K562 (cell line): ENCODE measurements around the gene ERVK3-1. TPM values are rescaled to one million over a fixed set of nuclear protein-coding genes. Genes with fewer than 3 reads are reported as not detected.

Experiments
- BRCA1 ChIP-seq, 2 experiments: fragments of 450-650 bp in 1 of 2; sonication (generic) in 1 of 2; formaldehyde crosslinking in 1 of 2; IDR thresholded peaks; 2 replicates each; pipeline versions ENCODE4 v1.5.0 to v1.6.1; 2017 to 2020; ENCODE audit warnings: mild to moderate bottlenecking in 1 of 2, missing genetic modification reagents in 1 of 2
- CBFA2T3 ChIP-seq: fragments of 450-650 bp; IDR thresholded peaks from 2 replicates; pipeline ENCODE4 v1.6.1; 2017
- CC2D1A ChIP-seq: fragments of 450-650 bp; IDR thresholded peaks from 2 replicates; pipeline ENCODE4 v1.6.1; 2017; ENCODE audit warnings: mild to moderate bottlenecking
- DPF2 ChIP-seq: fragments of 450-650 bp; IDR thresholded peaks from 2 replicates; pipeline ENCODE4 v1.6.1; 2016
- FOSL1 ChIP-seq: fragments of 200-800 bp; sonication (Bioruptor generic); conservative IDR thresholded peaks from 2 replicates; pipeline ENCODE4 v1.6.1; 2016; ENCODE audit warnings: missing genetic modification characterization, missing compliant biosample characterization
- HMG20A ChIP-seq: fragments of 450-650 bp; formaldehyde crosslinking; conservative IDR thresholded peaks from 2 replicates; pipeline ENCODE4 v1.4.0; 2020; ENCODE audit warnings: mild to moderate bottlenecking, mixed read lengths
- HMGN3 ChIP-seq: IDR thresholded peaks from 2 replicates; pipeline ENCODE4 v1.6.1; 2011; ENCODE audit warnings: borderline replicate concordance, low read depth, mild to moderate bottlenecking, mixed read lengths, low read length; ENCODE audit not compliant: insufficient read length; ENCODE audit errors: extremely low read depth
- KDM2B ChIP-seq: fragments of 250-450 bp; sonication (Bioruptor Pico); IDR thresholded peaks from 2 replicates; pipeline ENCODE4 v1.8.0; 2021; ENCODE audit warnings: mild to moderate bottlenecking, moderate library complexity
- MTA1 ChIP-seq: fragments of 450-650 bp; IDR thresholded peaks from 2 replicates; pipeline ENCODE4 v1.6.1; 2017; ENCODE audit warnings: borderline replicate concordance
- NCOA2 ChIP-seq, 2 experiments: fragments of 450-650 bp; IDR thresholded peaks; 2 replicates each; pipeline ENCODE4 v1.6.1; 2018; ENCODE audit warnings: mild to moderate bottlenecking in 2 of 2, moderate library complexity in 1 of 2; ENCODE audit not compliant: partially characterized antibody in 2 of 2
- NFATC3 ChIP-seq: fragments of 450-650 bp; IDR thresholded peaks from 2 replicates; pipeline ENCODE4 v1.6.1; 2017; ENCODE audit warnings: mild to moderate bottlenecking
- POLR2A ChIP-seq: fragments of 450-650 bp; conservative IDR thresholded peaks from 2 replicates; pipeline ENCODE4 v1.6.1; 2016
- RNF2 ChIP-seq: sonication (generic); IDR thresholded peaks from 2 replicates; pipeline ENCODE4 v1.6.1; 2016
- SAP30 ChIP-seq: fragments of 200-600 bp; sonication (generic); IDR thresholded peaks from 2 replicates; pipeline ENCODE4 v1.6.1; 2012; ENCODE audit warnings: borderline replicate concordance, low read depth, mild to moderate bottlenecking, moderate library complexity, low read length, control low read depth, inconsistent platforms; ENCODE audit not compliant: insufficient read depth, poor library complexity, severe bottlenecking
- SLC30A9 ChIP-seq: fragments of 250-450 bp; sonication (Bioruptor Pico); IDR thresholded peaks from 2 replicates; pipeline ENCODE4 v1.8.0; 2022; ENCODE audit warnings: mild to moderate bottlenecking, moderate library complexity
- SMARCA5 ChIP-seq: fragments of 450-650 bp; IDR thresholded peaks from 2 replicates; pipeline ENCODE4 v1.6.1; 2016
- SMC3 ChIP-seq: conservative IDR thresholded peaks from 2 replicates; pipeline ENCODE4 v1.6.1; 2011; ENCODE audit warnings: low read depth, low read length, improper control_type of control experiment; ENCODE audit not compliant: insufficient read depth
- SOX6 ChIP-seq: fragments of 450-650 bp; IDR thresholded peaks from 2 replicates; pipeline ENCODE4 v1.6.1; 2014; ENCODE audit warnings: mild to moderate bottlenecking
- SPI1 ChIP-seq: IDR thresholded peaks from 2 replicates; pipeline ENCODE4 v1.6.1; 2011; ENCODE audit warnings: low read depth, low read length, control low read depth, borderline replicate concordance
- SREBF2 ChIP-seq: sonication (generic); formaldehyde crosslinking; IDR thresholded peaks from 2 replicates; pipeline ENCODE4 v1.4.0; 2020; ENCODE audit warnings: mild to moderate bottlenecking, missing genetic modification reagents
- ZFP30 ChIP-seq: fragments of 250-450 bp; sonication (Bioruptor Pico); IDR thresholded peaks from 2 replicates; pipeline ENCODE4 v1.8.0; 2022; ENCODE audit warnings: moderate library complexity, mild to moderate bottlenecking, inconsistent platforms, borderline replicate concordance
- ZKSCAN1 ChIP-seq: fragments of 150-350 bp; IDR thresholded peaks from 2 replicates; pipeline ENCODE4 v1.6.1; 2016; ENCODE audit warnings: low read depth, low read length
- ZNF143 ChIP-seq: sonication (generic); formaldehyde crosslinking; IDR thresholded peaks from 2 replicates; pipeline ENCODE4 v1.9.0; 2022; ENCODE audit warnings: mild to moderate bottlenecking, missing genetic modification reagents
- ZNF184 ChIP-seq: sonication (generic); formaldehyde crosslinking; IDR thresholded peaks from 2 replicates; pipeline ENCODE4 v1.5.0; 2020; ENCODE audit warnings: missing genetic modification reagents
- ZNF212 ChIP-seq: fragments of 450-650 bp; formaldehyde crosslinking; IDR thresholded peaks from 2 replicates; pipeline ENCODE4 v1.4.0; 2020; ENCODE audit warnings: mild to moderate bottlenecking
- ZNF699 ChIP-seq: fragments of 250-450 bp; sonication (Bioruptor Pico); IDR thresholded peaks from 2 replicates; pipeline ENCODE4 v1.8.0; 2021; ENCODE audit warnings: mild to moderate bottlenecking, moderate library complexity; ENCODE audit not compliant: insufficient replicate concordance
- polyA plus RNA-seq, 8 experiments: library from polyadenylated mRNA; depleted of rRNA in 4 of 8; stranded (reverse) in 5 of 8; unstranded in 3 of 8; fragments of >200 nt; fragmentation: Nextera tagmentation in 2 of 8; fragmentation: Illumina TruSeq in 1 of 8; extraction: Ambion mirVana in 2 of 8; extraction: Trizol in 1 of 8; gene quantifications; 2 replicates each; pipeline versions ENCODE4 v1.2.1 to v1.2.3, GENCODE V29; 2011 to 2014; ENCODE audit warnings: inconsistent platforms in 1 of 8, missing spikeins in 1 of 8
- total RNA-seq, 7 experiments: library from RNA; depleted of rRNA in 6 of 7; stranded (reverse); fragments of >200 nt in 6 of 7; fragmentation: Illumina TruSeq in 2 of 7; extraction: Trizol in 2 of 7; gene quantifications; 2 replicates each; pipeline versions ENCODE4 v1.2.1 to v1.2.3, GENCODE V29; 2011 to 2021; ENCODE audit warnings: low replicate concordance in 1 of 7
- TF ChIP-seq, protein P1 (sequence below), 2 experiments: fragments of 450-650 bp in 1 of 2; IDR thresholded peaks; 2 replicates each; pipeline ENCODE4 v1.6.1; 2011 to 2017; ENCODE audit warnings: low read depth in 2 of 2, antibody characterized with exemption in 1 of 2, borderline replicate concordance in 1 of 2, low read length in 1 of 2, mild to moderate bottlenecking in 1 of 2, mixed read lengths in 1 of 2; ENCODE audit not compliant: control insufficient read depth in 1 of 2

ERVK3-1 gene
- total and polyA plus RNA-seq, 9 of the 15 experiments (the other 6 are each of a cell fraction or from before 2014, with no cell fraction given), result 87.6 to 299 (median 119) TPM

DNA sequence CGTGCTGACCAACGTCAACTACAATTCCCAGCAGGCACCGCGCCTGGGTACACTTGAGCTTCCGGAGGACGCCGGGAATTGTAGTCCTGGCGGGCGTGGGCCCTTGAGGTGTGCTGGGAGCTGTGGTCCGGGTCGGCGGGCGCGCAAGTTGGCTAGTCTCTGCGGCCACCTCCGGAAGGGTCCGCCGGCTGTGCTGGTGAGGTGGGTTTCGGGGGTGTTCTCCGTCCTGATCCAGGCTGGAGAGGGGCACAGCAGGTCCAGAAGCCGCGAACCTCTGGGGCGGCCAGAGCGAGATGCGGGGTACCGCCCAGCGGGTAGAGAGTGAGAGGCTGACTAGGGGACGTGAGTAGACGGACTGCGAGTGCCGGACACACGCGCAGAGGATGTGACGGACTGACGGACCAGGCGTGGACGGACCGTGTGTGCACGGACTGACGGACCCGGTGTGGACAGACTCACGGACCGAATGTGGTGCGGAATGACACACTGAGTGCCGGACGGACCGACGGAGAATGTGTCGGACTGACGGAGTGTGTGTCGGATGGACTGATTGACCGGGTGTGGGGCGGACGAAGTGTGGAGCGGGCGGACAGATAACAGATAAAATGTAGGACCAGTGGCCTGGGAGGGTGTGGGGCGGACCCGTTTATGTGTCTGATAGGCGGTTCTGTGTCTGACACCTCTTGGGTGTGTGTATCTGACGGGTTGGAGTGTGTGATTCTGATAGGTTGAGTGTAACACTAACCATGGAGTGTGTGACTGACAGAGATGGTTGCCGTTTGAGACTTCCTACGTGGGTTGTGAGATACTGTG, 21.9 kb downstream of the ERVK3-1 start, which contains the start of gene ZSCAN22 (continued):
- TF ChIP-seq BRCA1 (IDR thresholded peaks at IDR 0.05) (no peak), BRCA1 (CRISPR knock-in tag; IDR thresholded peaks at IDR 0.05) (no peak), CC2D1A (no peak; the same call in 1 of the 2 replicates), ZNF699 (no peak), ZNF143 (CRISPR knock-in tag) (peak; percentile 99), ZKSCAN1 (peak; percentile 94), SMC3 (peak; percentile 20; the same call in 1 of the 2 replicates), KDM2B (CRISPR knock-in tag) (no peak), SOX6 (no peak), HMG20A (no peak), NFATC3 (no peak; the same call in 1 of the 2 replicates), ZNF212 (CRISPR knock-in tag) (no peak), DPF2 (peak; percentile 75), NCOA2 (IDR thresholded peaks at IDR 0.05; ENCODE audit: partially characterized antibody in 2 of 2) (no peak), SAP30 (peak; percentile 88), MTA1 (peak; percentile 90), HMGN3 (no peak), SMARCA5 (no peak), FOSL1 (tag) (peak; percentile 76), SREBF2 (CRISPR knock-in tag) (no peak), SLC30A9 (CRISPR knock-in tag) (no peak), ZFP30 (CRISPR knock-in tag) (no peak), RNF2 (peak; percentile 88), SPI1 (no peak), POLR2A (peak; percentile 96), ZNF184 (CRISPR knock-in tag) (no peak), CBFA2T3 (peak; percentile 61)
- TF ChIP-seq, protein P1, sequence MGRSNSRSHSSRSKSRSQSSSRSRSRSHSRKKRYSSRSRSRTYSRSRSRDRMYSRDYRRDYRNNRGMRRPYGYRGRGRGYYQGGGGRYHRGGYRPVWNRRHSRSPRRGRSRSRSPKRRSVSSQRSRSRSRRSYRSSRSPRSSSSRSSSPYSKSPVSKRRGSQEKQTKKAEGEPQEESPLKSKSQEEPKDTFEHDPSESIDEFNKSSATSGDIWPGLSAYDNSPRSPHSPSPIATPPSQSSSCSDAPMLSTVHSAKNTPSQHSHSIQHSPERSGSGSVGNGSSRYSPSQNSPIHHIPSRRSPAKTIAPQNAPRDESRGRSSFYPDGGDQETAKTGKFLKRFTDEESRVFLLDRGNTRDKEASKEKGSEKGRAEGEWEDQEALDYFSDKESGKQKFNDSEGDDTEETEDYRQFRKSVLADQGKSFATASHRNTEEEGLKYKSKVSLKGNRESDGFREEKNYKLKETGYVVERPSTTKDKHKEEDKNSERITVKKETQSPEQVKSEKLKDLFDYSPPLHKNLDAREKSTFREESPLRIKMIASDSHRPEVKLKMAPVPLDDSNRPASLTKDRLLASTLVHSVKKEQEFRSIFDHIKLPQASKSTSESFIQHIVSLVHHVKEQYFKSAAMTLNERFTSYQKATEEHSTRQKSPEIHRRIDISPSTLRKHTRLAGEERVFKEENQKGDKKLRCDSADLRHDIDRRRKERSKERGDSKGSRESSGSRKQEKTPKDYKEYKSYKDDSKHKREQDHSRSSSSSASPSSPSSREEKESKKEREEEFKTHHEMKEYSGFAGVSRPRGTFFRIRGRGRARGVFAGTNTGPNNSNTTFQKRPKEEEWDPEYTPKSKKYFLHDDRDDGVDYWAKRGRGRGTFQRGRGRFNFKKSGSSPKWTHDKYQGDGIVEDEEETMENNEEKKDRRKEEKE (IDR thresholded peaks at IDR 0.05; ENCODE audit: borderline replicate concordance in 1 of 2, control insufficient read depth in 1 of 2, low read depth in 2 of 2, low read length in 1 of 2), result peak in 1 of 2 experiments; percentile 96; a peak in 2 of 4 replicates
